Heart left ventricle (tissue), 16 donors: ENCODE results near the gene STXBP2. TPM values are rescaled to one million over a fixed set of nuclear protein-coding genes. Genes with fewer than 3 reads are reported as not detected.
A peak's percentile ranks its signal among the peaks of the same experiment; 100 is the strongest.

Experiments
- ATAC-seq, 4 donors: fragments of 200-7000 bp; cut with Tn5 transposase; one replicate each; pipeline ENCODE4 v1.9.1; 2020 to 2022; ENCODE audit warnings: moderate library complexity in 4 of 4, mild to moderate bottlenecking in 3 of 4, moderate number of reproducible peaks in 1 of 4
- DNase-seq, 5 donors: peaks; one replicate each; pipeline ENCODE4 v3.0.0-alpha.2; 2020
- H3K27ac ChIP-seq, 12 donors: fragments of 200-600 bp; sonication (generic) in 4 of 12; one replicate each; pipeline versions ENCODE4 v1.5.0 to v1.8.0; 2016 to 2022; ENCODE audit warnings: mild to moderate bottlenecking in 2 of 12
- H3K27me3 ChIP-seq, 9 donors: fragments of 200-600 bp; sonication (generic) in 2 of 9; one replicate each; pipeline versions ENCODE4 v1.5.1 to v1.8.0; 2016 to 2022; ENCODE audit warnings: mild to moderate bottlenecking in 3 of 9
- H3K36me3 ChIP-seq, 9 donors: fragments of 200-600 bp; sonication (generic) in 2 of 9; one replicate each; pipeline versions ENCODE4 v1.5.0 to v1.8.0; 2018 to 2022; ENCODE audit warnings: mild to moderate bottlenecking in 2 of 9
- H3K4me1 ChIP-seq, 12 donors: fragments of 200-600 bp; sonication (generic) in 4 of 12; one replicate each; pipeline versions ENCODE4 v1.5.0 to v1.8.0; 2016 to 2022; ENCODE audit warnings: mild to moderate bottlenecking in 3 of 12
- H3K4me3 ChIP-seq, 12 donors: fragments of 200-600 bp; sonication (generic) in 4 of 12; one replicate each; pipeline versions ENCODE4 v1.5.0 to v1.8.0; 2017 to 2022; ENCODE audit warnings: mild to moderate bottlenecking in 9 of 12, moderate library complexity in 4 of 12
- H3K9me3 ChIP-seq, 12 donors: fragments of 200-600 bp; sonication (generic) in 4 of 12; one replicate each; pipeline versions ENCODE4 v1.5.0 to v1.8.0; 2016 to 2022; ENCODE audit warnings: mild to moderate bottlenecking in 1 of 12
- POLR2A ChIP-seq, 2 donors: fragments of 450-650 bp; IDR thresholded peaks; one replicate each; pipeline ENCODE4 v1.6.1; 2017; ENCODE audit warnings: antibody characterized with exemption in 2 of 2, mild to moderate bottlenecking in 2 of 2, moderate library complexity in 2 of 2
- WGBS, 4 donors: extraction: QIAGEN DNeasy Blood & Tissue Kit in 2 of 4; methylation state at CpG; one replicate each; pipeline versions ENCODE4 v1.1.5 to v1.1.7; 2013 to 2018; 5-methylcytosine and 5-hydroxymethylcytosine counted together
- intact Hi-C, 10 donors: fragments of 100-400 bp; cut with DNase I; formaldehyde crosslinking; loops; one replicate each; pipeline versions ENCODE4 v1.11.1 to v1.14.2; 2022
- polyA plus RNA-seq, 2 donors: library from polyadenylated mRNA; stranded (reverse); fragments of 200-250 nt; gene quantifications; one replicate each; pipeline ENCODE4 v1.2.3, GENCODE V29; 2013
- total RNA-seq, 9 donors: library from RNA; depleted of rRNA in 2 of 9; stranded (reverse); fragments of >200 nt in 2 of 9; fragmentation: NEBNext Ultra II Directional in 3 of 9; extraction: Animal tissue kit (Norgen Biotek cat#: 25700) in 3 of 9; gene quantifications; one replicate each; pipeline versions ENCODE4 v1.1.0 to v1.2.4, GENCODE V29; 2016 to 2023
- TF ChIP-seq, protein P1 (sequence below), 12 donors: fragments of 200-600 bp; sonication (generic) in 4 of 12; IDR thresholded peaks; one replicate each; pipeline versions ENCODE4 v1.5.0 to v1.8.0; 2018 to 2022; ENCODE audit warnings: antibody characterized with exemption in 12 of 12, mild to moderate bottlenecking in 5 of 12
- donor health status: ischemic (EF 13 %, LVEDD 7.1; RV severe dilation, severe dysfunction).
- donor health status: healthy with polysubstance abuse.
- donor health status: DM: no; HTN: yes; CAD: no.
- donor health status: DM: no; HTN: no; CAD: no.
- donor health status: ischemic (EF 25% LVEDD 6.9; RV normal size, moderate dysfunction).
- donor health status: ischemic (EF 25% LVEDD 5.7; RV mildly dilated, moderate dysfunction).
- donor health status: healthy.
- donor health status: DM: yes; HTN: yes; CAD: no.
- donor health status: ischemic (EF 35%, LVEDD 5.7; RV mildly dilated, moderate dysfunction).
- donor health status: nonischemic (EF 11% LVEDD 7.7; RV severe dilation, severe dysfunction).
- donor health status: DM: yes; HTN: yes; CAD: no.
- donor health status: PGD.
- donor health status: ischemic (EF 29% LVEDD 5.4; RV normal size, mild dysfunction).
- donor health status: nonischemic (EF 23%, LVEDD 6.1; RV moderate dilation, normal function).

STXBP2 gene
- total and polyA plus RNA-seq, 11 donors, result 1.2 to 46.7 (median 4.7) TPM

DNA sequence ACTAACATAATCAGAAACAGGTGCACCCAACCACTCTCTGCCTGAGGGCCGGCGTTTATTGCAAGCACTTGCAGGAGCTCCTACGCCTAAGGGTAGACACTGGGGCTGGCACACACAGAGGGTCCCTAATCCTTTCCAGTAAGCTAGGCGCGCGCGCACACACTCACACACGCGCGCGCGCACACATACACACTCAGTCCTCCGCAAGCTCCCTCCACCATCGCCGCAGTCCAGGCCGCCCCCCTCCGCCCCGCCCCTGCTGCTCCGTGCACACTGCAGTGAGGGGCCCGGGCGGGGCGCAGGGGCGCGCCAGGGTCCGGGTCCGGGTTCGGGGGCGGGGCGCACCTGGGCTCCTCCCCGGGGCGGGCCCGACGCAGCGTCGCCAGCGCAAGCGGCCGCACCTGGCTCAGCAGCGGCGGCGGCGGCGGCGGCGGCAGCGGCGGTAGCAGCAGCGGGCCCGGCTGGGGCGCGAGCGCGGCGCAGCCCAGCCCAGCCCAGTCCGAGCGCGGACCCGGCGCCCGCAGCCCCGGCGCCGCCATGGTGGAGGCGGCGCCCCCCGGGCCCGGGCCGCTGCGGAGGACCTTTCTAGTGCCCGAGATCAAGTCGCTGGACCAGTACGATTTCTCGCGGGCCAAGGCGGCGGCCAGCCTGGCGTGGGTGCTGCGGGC lies 41.3 kb upstream of the STXBP2 start, which contains the start of gene CAMSAP3:
Gene CAMSAP3, plus strand, starts transcription at position 398 of the 668 bp plus-strand sequence. Its CDS starts 140 bp downstream, at position 538.
- intact Hi-C loops, result no loop called here
- Histone ChIP-seq H3K27me3 (peaks cover 10 to 73% (median 33%) of the 10 kb centered on the region in 9 donors), H3K9me3 (no peaks in the 10 kb centered on the region), H3K4me1 (peaks cover 0 to 12% (median 0%) of the 10 kb centered on the region in 12 donors), H3K36me3 (no peaks in the 10 kb centered on the region), H3K4me3 (peak within 1 kb of the TSS in 10 of 12 donors; percentile 19 to 53 (median 36)), H3K27ac (no peak within 1 kb of the TSS)
- no peak for DNase-seq
- ATAC-seq, result peak in 2 of 4 donors; percentile 46 to 55
- TF ChIP-seq POLR2A (IDR thresholded peaks at IDR 0.05), result no peak
- TF ChIP-seq, protein P1, sequence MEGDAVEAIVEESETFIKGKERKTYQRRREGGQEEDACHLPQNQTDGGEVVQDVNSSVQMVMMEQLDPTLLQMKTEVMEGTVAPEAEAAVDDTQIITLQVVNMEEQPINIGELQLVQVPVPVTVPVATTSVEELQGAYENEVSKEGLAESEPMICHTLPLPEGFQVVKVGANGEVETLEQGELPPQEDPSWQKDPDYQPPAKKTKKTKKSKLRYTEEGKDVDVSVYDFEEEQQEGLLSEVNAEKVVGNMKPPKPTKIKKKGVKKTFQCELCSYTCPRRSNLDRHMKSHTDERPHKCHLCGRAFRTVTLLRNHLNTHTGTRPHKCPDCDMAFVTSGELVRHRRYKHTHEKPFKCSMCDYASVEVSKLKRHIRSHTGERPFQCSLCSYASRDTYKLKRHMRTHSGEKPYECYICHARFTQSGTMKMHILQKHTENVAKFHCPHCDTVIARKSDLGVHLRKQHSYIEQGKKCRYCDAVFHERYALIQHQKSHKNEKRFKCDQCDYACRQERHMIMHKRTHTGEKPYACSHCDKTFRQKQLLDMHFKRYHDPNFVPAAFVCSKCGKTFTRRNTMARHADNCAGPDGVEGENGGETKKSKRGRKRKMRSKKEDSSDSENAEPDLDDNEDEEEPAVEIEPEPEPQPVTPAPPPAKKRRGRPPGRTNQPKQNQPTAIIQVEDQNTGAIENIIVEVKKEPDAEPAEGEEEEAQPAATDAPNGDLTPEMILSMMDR (IDR thresholded peaks at IDR 0.05), result no peak
- WGBS, 4 donors, result 0 to 3% (median 1%) methylated on average over 8 to 78 of the region's 78 CpGs

DNA sequence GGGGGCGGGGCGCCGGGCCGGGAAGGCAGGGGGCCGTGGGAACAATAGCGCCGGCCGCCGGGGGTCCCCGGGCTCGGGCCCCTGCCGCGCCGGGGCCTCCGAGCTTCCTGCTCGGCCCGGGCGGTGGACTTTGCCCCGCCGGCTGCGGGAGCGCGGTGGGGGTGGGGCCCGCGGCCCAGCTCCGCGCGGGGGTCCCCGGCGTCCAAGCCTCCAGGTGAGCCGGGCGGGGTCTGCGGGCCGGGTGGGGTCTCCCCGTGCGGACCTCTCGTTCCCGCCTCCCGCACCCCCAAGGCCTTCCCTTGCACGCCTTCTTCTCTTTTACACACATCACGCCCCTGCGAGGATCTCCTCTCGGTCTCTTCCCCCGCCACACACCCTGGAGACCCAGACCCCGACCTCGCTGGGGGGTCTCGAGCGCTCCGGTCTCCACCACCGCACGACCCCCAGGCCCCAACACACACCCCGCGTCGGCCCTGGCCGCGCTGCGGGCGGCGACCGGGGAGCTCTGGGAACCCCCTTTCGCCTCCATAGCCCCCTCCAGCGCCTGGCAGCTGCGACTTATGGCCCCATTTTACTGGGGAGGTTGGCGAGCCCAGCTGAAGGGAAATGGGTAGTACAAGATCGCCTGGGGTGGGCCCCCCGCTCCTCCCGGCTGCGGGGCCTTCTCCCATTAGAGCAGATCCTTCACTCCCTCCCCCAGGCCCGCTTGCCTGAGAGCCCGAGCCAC lies 40.5 kb upstream of the STXBP2 start:
- TF ChIP-seq POLR2A (IDR thresholded peaks at IDR 0.05), result no peak
- TF ChIP-seq, protein P1 (IDR thresholded peaks at IDR 0.05), result no peak

DNA sequence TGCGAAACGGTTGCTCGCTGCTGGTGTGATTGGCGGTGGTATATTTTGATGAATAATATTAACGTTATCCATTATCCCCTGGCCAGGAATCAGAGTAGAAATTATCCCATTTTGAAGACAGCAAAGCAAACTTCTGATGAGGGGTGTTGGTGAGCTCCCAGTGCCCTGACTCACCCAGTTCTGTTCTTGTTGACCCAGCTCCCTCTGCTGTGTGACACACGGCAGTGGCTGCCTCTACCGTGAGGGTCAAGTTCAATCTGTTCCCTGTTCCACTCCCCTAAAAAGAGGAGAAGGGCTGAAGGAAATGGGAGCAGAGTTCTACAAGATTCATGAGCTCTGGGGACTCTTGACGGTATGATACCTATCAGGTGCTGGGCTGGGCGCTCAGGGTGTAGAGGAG lies 39.2 kb upstream of the STXBP2 start:
- no peak for TF ChIP-seq POLR2A (IDR thresholded peaks at IDR 0.05)
- TF ChIP-seq, protein P1 (IDR thresholded peaks at IDR 0.05), result no peak
- H3K4me1 ChIP-seq, result peaks cover 0 to 12% (median 0%) of the 10 kb centered on the region in 12 donors
- H3K27me3 ChIP-seq, result peaks cover 10 to 68% (median 30%) of the 10 kb centered on the region in 9 donors
- no peak for ATAC-seq
- intact Hi-C loops, result no loop called here
- H3K9me3 ChIP-seq, result no peaks in the 10 kb centered on the region
- no peak overlapping the region for H3K4me3 ChIP-seq
- H3K27ac ChIP-seq, result no peak overlapping the region
- WGBS, 4 donors, result 65 to 74% (median 69%) methylated on average over 9 of the region's 9 CpGs
- H3K36me3 ChIP-seq, result no peaks in the 10 kb centered on the region
- DNase-seq, result no peak

More for the DNA sequence above, 40.5 kb upstream of the STXBP2 start:
- no peak for DNase-seq
- Histone ChIP-seq H3K27ac (no peak overlapping the region), H3K9me3 (no peaks in the 10 kb centered on the region), H3K4me3 (peak overlapping the region in 7 of 12 donors; percentile 12 to 53 (median 29)), H3K36me3 (no peaks in the 10 kb centered on the region), H3K4me1 (peaks cover 0 to 12% (median 0%) of the 10 kb centered on the region in 12 donors), H3K27me3 (peaks cover 10 to 67% (median 30%) of the 10 kb centered on the region in 9 donors)
- WGBS, 4 donors, result 2 to 6% (median 3%) methylated on average over 32 to 70 of the region's 70 CpGs
- no peak for ATAC-seq
- intact Hi-C loops, result no loop called here

DNA sequence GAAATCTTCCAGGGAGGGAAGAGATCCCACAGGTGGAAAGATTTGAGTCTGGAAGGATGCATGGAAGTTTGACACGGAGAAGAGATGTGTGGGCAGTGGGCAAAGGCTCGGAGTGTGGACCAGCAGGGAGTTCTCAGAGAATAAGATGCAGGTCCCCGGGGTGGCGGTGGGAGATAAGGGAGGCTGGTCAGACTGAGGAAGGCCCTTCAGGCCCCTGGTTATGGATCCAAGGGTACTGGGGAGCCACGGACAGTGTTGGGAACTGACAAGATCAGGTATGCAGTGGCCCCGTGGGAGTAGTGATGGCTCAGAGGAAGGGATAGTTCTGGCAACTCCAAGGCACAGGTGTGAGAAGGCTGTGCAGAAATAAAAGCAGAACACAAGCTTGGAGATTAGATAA lies 38.7 kb upstream of the STXBP2 start:
- intact Hi-C loops, result no loop called here
- Histone ChIP-seq H3K36me3 (no peaks in the 10 kb centered on the region), H3K9me3 (no peaks in the 10 kb centered on the region), H3K27me3 (peaks cover 10 to 63% (median 30%) of the 10 kb centered on the region in 9 donors), H3K4me1 (peaks cover 0 to 12% (median 0%) of the 10 kb centered on the region in 12 donors), H3K27ac (no peak overlapping the region), H3K4me3 (no peak overlapping the region)
- DNase-seq, result no peak
- TF ChIP-seq, protein P1 (IDR thresholded peaks at IDR 0.05), result no peak
- no peak for TF ChIP-seq POLR2A (IDR thresholded peaks at IDR 0.05)
- no peak for ATAC-seq
- 49 to 63% (median 58%) methylated on average over 6 of the region's 6 CpGs for WGBS, 4 donors
